Measurements from ENCODE around the gene RIPOR2.

The RIPOR2 gene

DNA sequence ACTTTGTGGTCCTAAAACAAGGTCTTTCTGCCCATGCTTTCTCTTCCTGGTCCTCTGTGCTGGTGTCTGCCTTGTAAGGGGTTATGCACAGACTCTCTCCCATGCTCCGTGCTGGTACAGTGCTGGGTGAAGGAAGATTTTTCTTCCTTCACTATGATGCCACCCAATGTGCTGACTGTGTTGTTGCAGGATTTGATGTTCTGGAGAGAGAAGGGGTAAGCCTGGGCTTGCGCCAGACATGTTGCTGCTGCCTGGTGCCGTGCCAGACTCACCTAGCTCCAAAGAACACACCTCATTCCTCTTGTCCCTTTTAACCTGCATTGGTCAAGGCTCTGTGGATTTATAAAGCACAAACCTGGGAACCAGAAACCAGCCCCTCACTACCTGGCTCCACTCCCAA, 108.6 kb downstream of the RIPOR2 start (continued):
- TF ChIP-seq, protein P1, sequence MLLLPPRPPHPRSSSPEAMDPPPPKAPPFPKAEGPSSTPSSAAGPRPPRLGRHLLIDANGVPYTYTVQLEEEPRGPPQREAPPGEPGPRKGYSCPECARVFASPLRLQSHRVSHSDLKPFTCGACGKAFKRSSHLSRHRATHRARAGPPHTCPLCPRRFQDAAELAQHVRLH (tag by site-specific recombination; IDR thresholded peaks at IDR 0.05), result no peak
- no peak for TF ChIP-seq ZNF274 (IDR thresholded peaks at IDR 0.05; ENCODE audit: low read length)
- no peak for TF ChIP-seq ZNF274 (tag by site-specific recombination; IDR thresholded peaks at IDR 0.05; ENCODE audit: borderline replicate concordance)
- no peak for TF ChIP-seq ZNF555 (tag by site-specific recombination; conservative IDR thresholded peaks at IDR 0.05)
- TF ChIP-seq ZNF221 (tag by site-specific recombination; IDR thresholded peaks at IDR 0.05; ENCODE audit: borderline replicate concordance), result no peak
- TF ChIP-seq, protein P2, sequence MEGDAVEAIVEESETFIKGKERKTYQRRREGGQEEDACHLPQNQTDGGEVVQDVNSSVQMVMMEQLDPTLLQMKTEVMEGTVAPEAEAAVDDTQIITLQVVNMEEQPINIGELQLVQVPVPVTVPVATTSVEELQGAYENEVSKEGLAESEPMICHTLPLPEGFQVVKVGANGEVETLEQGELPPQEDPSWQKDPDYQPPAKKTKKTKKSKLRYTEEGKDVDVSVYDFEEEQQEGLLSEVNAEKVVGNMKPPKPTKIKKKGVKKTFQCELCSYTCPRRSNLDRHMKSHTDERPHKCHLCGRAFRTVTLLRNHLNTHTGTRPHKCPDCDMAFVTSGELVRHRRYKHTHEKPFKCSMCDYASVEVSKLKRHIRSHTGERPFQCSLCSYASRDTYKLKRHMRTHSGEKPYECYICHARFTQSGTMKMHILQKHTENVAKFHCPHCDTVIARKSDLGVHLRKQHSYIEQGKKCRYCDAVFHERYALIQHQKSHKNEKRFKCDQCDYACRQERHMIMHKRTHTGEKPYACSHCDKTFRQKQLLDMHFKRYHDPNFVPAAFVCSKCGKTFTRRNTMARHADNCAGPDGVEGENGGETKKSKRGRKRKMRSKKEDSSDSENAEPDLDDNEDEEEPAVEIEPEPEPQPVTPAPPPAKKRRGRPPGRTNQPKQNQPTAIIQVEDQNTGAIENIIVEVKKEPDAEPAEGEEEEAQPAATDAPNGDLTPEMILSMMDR (tag by site-specific recombination; IDR thresholded peaks at IDR 0.05), result 0 out of 2 replicates have a peak, but pooled peaks have one; percentile 30
- TF ChIP-seq ZNF768 (tag by site-specific recombination; IDR thresholded peaks at IDR 0.05), result no peak

DNA sequence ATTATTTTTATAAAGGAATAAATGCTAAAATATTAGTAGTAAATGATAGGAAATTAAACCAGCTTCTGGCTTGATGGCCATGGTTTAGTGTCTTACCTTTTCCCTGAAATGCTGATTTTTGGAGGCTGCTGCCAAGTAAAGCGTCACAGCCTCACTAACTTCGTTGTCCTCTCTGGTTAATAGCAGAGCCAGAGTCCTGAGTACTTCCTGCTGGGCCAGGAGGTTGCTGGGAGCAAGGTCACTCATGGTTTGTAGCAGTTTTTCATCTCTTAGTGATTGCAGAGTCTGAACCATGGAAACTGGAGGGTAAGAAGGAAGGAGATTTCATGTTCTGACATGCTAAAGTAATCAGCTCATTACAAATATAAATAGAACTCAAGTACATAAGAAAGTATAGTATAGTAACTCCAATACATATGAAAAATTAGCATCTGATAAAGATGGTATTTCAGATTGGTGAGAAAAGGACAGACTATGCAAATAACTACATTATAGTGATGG, 110.6 kb downstream of the RIPOR2 start:
- POLR2A ChIA-PET, result no interaction called here
- H3K36me3 ChIP-seq (ENCODE audit: control insufficient read depth in 2 of 2, insufficient read depth in 1 of 2, low read length in 2 of 2), result no peaks in the 10 kb centered on the region
- TF ChIP-seq BCL11B (tag by site-specific recombination; IDR thresholded peaks at IDR 0.05; ENCODE audit: low read depth) (no peak), ZFP41 (tag by site-specific recombination; IDR thresholded peaks at IDR 0.05; ENCODE audit: borderline replicate concordance) (no peak), ZNF416 (tag by site-specific recombination; IDR thresholded peaks at IDR 0.05) (no peak), GFI1B (tag by site-specific recombination; IDR thresholded peaks at IDR 0.05) (no peak), ZNF558 (tag by site-specific recombination; IDR thresholded peaks at IDR 0.05) (no peak), PRDM1 (tag by site-specific recombination; IDR thresholded peaks at IDR 0.05) (no peak)
- TF ChIP-seq, protein P3, sequence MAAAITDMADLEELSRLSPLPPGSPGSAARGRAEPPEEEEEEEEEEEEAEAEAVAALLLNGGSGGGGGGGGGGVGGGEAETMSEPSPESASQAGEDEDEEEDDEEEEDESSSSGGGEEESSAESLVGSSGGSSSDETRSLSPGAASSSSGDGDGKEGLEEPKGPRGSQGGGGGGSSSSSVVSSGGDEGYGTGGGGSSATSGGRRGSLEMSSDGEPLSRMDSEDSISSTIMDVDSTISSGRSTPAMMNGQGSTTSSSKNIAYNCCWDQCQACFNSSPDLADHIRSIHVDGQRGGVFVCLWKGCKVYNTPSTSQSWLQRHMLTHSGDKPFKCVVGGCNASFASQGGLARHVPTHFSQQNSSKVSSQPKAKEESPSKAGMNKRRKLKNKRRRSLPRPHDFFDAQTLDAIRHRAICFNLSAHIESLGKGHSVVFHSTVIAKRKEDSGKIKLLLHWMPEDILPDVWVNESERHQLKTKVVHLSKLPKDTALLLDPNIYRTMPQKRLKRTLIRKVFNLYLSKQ (tag by site-specific recombination; IDR thresholded peaks at IDR 0.05; ENCODE audit: borderline replicate concordance), result no peak
- TF ChIP-seq, protein P4, sequence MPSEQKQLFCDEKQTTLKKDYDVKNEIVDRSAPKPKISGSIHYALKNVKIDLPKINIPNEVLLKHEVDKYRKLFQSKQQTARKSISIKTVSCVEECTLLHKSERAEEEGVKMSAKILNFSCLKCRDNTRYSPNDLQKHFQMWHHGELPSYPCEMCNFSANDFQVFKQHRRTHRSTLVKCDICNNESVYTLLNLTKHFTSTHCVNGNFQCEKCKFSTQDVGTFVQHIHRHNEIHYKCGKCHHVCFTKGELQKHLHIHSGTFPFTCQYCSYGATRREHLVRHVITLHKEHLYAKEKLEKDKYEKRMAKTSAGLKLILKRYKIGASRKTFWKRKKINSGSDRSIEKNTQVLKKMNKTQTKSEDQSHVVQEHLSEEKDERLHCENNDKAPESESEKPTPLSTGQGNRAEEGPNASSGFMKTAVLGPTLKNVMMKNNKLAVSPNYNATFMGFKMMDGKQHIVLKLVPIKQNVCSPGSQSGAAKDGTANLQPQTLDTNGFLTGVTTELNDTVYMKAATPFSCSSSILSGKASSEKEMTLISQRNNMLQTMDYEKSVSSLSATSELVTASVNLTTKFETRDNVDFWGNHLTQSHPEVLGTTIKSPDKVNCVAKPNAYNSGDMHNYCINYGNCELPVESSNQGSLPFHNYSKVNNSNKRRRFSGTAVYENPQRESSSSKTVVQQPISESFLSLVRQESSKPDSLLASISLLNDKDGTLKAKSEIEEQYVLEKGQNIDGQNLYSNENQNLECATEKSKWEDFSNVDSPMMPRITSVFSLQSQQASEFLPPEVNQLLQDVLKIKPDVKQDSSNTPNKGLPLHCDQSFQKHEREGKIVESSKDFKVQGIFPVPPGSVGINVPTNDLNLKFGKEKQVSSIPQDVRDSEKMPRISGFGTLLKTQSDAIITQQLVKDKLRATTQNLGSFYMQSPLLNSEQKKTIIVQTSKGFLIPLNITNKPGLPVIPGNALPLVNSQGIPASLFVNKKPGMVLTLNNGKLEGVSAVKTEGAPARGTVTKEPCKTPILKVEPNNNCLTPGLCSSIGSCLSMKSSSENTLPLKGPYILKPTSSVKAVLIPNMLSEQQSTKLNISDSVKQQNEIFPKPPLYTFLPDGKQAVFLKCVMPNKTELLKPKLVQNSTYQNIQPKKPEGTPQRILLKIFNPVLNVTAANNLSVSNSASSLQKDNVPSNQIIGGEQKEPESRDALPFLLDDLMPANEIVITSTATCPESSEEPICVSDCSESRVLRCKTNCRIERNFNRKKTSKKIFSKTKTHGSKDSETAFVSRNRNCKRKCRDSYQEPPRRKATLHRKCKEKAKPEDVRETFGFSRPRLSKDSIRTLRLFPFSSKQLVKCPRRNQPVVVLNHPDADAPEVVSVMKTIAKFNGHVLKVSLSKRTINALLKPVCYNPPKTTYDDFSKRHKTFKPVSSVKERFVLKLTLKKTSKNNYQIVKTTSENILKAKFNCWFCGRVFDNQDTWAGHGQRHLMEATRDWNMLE (tag by site-specific recombination; conservative IDR thresholded peaks at IDR 0.05; ENCODE audit: low read depth), result no peak
- TF ChIP-seq, protein P5, sequence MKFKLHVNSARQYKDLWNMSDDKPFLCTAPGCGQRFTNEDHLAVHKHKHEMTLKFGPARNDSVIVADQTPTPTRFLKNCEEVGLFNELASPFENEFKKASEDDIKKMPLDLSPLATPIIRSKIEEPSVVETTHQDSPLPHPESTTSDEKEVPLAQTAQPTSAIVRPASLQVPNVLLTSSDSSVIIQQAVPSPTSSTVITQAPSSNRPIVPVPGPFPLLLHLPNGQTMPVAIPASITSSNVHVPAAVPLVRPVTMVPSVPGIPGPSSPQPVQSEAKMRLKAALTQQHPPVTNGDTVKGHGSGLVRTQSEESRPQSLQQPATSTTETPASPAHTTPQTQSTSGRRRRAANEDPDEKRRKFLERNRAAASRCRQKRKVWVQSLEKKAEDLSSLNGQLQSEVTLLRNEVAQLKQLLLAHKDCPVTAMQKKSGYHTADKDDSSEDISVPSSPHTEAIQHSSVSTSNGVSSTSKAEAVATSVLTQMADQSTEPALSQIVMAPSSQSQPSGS (tag by site-specific recombination; IDR thresholded peaks at IDR 0.05; ENCODE audit: low read depth), result no peak

More for the DNA sequence above, 110.6 kb downstream of the RIPOR2 start:
- no peaks in the 10 kb centered on the region for H3K9me3 ChIP-seq (ENCODE audit: control insufficient read depth, insufficient read depth, low read depth, low read length)
- H3K4me1 ChIP-seq (ENCODE audit: control insufficient read depth, insufficient read depth, low read length), result no peaks in the 10 kb centered on the region; the same call in 1 of the 2 replicates
- H3K4me3 ChIP-seq (ENCODE audit: low read depth, low read length), result no peak overlapping the region
- CTCF ChIA-PET, result interaction anchor here (0.9 kb wide), 1 partner anchor 193 kb away, joined by 4 read pairs; no protein-coding TSS in a partner anchor
- H3K27ac ChIP-seq (ENCODE audit: extremely low read depth, low read depth, low read length), result no peak overlapping the region

All from HEK293 (cell line).